ENCODE results near the gene CALCR. TPM values are rescaled to one million over a fixed set of nuclear protein-coding genes. Genes with fewer than 3 reads are reported as not detected.
"Not testable (repeated sequence)": the region's sequence is repeated elsewhere in the genome, so short reads cannot be mapped to it uniquely, and the experiment has no call there.

Gene CALCR
- polyA plus RNA-seq, 1 donor = 0.34 TPM

- no peak overlapping the region for H3K27ac ChIP-seq (ENCODE audit: low read length)
- H3K4me1 ChIP-seq (ENCODE audit: control insufficient read depth, insufficient read depth, low read length) = no peaks in the 10 kb centered on the region
- H3K4me3 ChIP-seq (ENCODE audit: low read length) = no peak overlapping the region
- DNase-seq = no peak
- H3K36me3 ChIP-seq (ENCODE audit: control insufficient read depth, insufficient read depth, low read length) = no peaks in the 10 kb centered on the region
- WGBS (ENCODE audit: insufficient coverage, low lambda C conversion rate) = 96% methylated on average over 3 of the region's 4 CpGs
- H3K9me3 ChIP-seq (ENCODE audit: control insufficient read depth, low read depth, low read length) = no peaks in the 10 kb centered on the region
- H3K27me3 ChIP-seq (ENCODE audit: control insufficient read depth, insufficient read depth, low read length) = no peaks in the 10 kb centered on the region
These were observed 57.7 kb downstream of the CALCR start for GRCh38 chr7:93516834-93517233.

GRCh38 chr7:93515144-93515543 is 59.4 kb downstream of the CALCR start:
- no peaks in the 10 kb centered on the region for H3K27me3 ChIP-seq (ENCODE audit: control insufficient read depth, insufficient read depth, low read length)
- H3K36me3 ChIP-seq (ENCODE audit: control insufficient read depth, insufficient read depth, low read length) = no peaks in the 10 kb centered on the region
- no peaks in the 10 kb centered on the region for H3K4me1 ChIP-seq (ENCODE audit: control insufficient read depth, insufficient read depth, low read length)
- H3K4me3 ChIP-seq (ENCODE audit: low read length) = no peak overlapping the region
- H3K9me3 ChIP-seq (ENCODE audit: control insufficient read depth, low read depth, low read length) = no peaks in the 10 kb centered on the region
- H3K27ac ChIP-seq (ENCODE audit: low read length) = no peak overlapping the region
- WGBS (ENCODE audit: insufficient coverage, low lambda C conversion rate) = 80% methylated on average over 1 of the region's 1 CpG
- no peak for DNase-seq

DNA sequence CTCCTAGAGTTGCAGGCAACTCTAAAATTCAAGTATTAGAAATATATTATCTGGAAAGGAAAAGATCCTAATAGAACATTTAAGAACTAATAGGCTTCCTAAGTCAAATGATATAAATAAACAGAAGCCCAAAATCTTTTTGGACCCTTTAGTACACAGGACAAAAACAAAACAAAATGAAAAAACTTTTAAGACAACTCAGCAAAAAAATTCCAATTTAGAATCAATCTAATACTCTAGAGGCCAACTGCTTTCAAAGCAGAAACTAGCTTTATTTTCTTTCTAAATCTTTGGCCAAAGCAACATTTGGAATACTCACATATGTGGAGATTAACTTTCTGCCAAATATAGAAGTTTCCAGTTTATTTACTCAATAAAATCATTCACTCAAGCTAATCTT is 65.2 kb downstream of the CALCR start:
- no peaks in the 10 kb centered on the region for H3K9me3 ChIP-seq (ENCODE audit: control insufficient read depth, low read depth, low read length)
- no peak overlapping the region for H3K4me3 ChIP-seq (ENCODE audit: low read length)
- no peak for DNase-seq
- H3K36me3 ChIP-seq (ENCODE audit: control insufficient read depth, insufficient read depth, low read length) = no peaks in the 10 kb centered on the region
- H3K27ac ChIP-seq (ENCODE audit: low read length) = no peak overlapping the region
- no peaks in the 10 kb centered on the region for H3K4me1 ChIP-seq (ENCODE audit: control insufficient read depth, insufficient read depth, low read length)
- H3K27me3 ChIP-seq (ENCODE audit: control insufficient read depth, insufficient read depth, low read length) = no peaks in the 10 kb centered on the region

GRCh38 chr7:93503088-93503487 is 71.4 kb downstream of the CALCR start:
- no CpG with 5 or more reads among the region's 3 CpGs for WGBS (ENCODE audit: insufficient coverage, low lambda C conversion rate)
- no peaks in the 10 kb centered on the region for H3K4me1 ChIP-seq (ENCODE audit: control insufficient read depth, insufficient read depth, low read length)
- H3K36me3 ChIP-seq (ENCODE audit: control insufficient read depth, insufficient read depth, low read length) = no peaks in the 10 kb centered on the region
- no peaks in the 10 kb centered on the region for H3K9me3 ChIP-seq (ENCODE audit: control insufficient read depth, low read depth, low read length)
- H3K27me3 ChIP-seq (ENCODE audit: control insufficient read depth, insufficient read depth, low read length) = no peaks in the 10 kb centered on the region
- no peak overlapping the region for H3K4me3 ChIP-seq (ENCODE audit: low read length)
- no peak overlapping the region for H3K27ac ChIP-seq (ENCODE audit: low read length)
- no peak for DNase-seq

DNA sequence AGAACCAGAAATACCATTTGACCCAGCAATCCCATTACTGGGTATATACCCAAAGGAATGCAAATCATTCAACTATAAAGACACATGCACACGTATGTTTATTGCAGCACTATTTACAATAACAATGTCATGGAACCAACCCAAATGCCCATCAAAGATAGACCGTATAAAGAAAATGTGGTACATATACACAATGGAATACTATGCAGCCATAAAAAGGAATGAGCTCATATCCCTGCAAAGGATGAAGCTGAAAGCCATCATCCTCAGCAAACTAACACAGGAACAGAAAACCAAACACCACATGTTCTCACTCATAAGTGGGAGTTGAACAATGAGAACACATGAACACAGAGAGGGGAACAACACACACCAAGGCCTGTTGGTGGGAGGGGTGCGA is 82.7 kb downstream of the CALCR start:
- H3K4me1 ChIP-seq (ENCODE audit: control insufficient read depth, insufficient read depth, low read length); H3K36me3 ChIP-seq (ENCODE audit: control insufficient read depth, insufficient read depth, low read length); H3K27me3 ChIP-seq (ENCODE audit: control insufficient read depth, insufficient read depth, low read length); H3K27ac ChIP-seq (ENCODE audit: low read length); H3K4me3 ChIP-seq (ENCODE audit: low read length); DNase-seq; H3K9me3 ChIP-seq (ENCODE audit: control insufficient read depth, low read depth, low read length): not testable (repeated sequence)
- 86% methylated on average over 1 of the region's 3 CpGs for WGBS (ENCODE audit: insufficient coverage, low lambda C conversion rate)

DNA sequence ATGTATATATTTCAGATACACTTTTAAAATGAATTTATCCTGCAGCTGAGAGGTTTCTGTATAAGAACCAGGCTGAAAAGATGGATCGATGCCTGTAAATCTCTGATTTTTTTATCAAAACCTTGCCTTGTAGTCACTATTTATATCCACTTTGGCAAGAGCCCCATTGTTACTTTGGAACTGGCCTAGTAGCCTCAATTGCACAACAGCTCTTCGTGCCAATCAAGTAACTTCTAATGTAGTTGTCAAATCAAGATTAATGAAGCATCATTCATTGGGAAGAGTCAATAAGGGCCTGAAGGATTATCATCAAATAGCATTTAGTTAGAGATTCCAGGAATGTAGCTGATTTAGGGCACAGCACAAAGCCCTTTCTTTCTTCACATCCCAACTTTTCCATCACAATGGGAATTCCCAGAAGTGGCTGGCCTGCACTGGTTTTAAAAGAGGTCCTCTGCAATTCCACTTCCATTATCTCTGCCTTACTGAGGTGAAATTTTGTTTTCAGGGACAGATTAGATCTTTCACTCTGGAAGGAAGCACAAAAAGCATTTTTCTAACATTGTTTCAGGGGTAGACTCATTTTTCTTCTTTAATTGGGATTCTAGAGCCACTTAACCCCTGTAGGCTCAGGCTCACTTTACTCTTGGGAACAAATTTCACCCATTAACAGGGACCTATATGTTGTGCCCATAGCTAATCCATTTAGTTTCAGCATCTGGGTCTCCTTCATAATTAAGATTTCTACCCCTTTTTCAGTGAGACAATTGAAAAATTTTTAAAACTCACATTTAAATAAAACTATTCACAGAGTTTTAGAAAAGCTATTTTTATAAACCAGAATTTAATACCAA is 97.8 kb downstream of the CALCR start:
- Histone ChIP-seq H3K4me1 (ENCODE audit: control insufficient read depth, insufficient read depth, low read length) (no peaks in the 10 kb centered on the region), H3K4me3 (ENCODE audit: low read length) (no peak overlapping the region), H3K27me3 (ENCODE audit: control insufficient read depth, insufficient read depth, low read length) (no peaks in the 10 kb centered on the region), H3K27ac (ENCODE audit: low read length) (no peak overlapping the region), H3K36me3 (ENCODE audit: control insufficient read depth, insufficient read depth, low read length) (no peaks in the 10 kb centered on the region), H3K9me3 (ENCODE audit: control insufficient read depth, low read depth, low read length) (no peaks in the 10 kb centered on the region)
- DNase-seq = no peak
- WGBS (ENCODE audit: insufficient coverage, low lambda C conversion rate) = no CpG with 5 or more reads among the region's 2 CpGs

- H3K4me3 ChIP-seq (ENCODE audit: low read length) = no peak overlapping the region
- WGBS (ENCODE audit: insufficient coverage, low lambda C conversion rate) = no CpG with 5 or more reads among the region's 4 CpGs
- no peaks in the 10 kb centered on the region for H3K4me1 ChIP-seq (ENCODE audit: control insufficient read depth, insufficient read depth, low read length)
- H3K9me3 ChIP-seq (ENCODE audit: control insufficient read depth, low read depth, low read length) = no peaks in the 10 kb centered on the region
- H3K36me3 ChIP-seq (ENCODE audit: control insufficient read depth, insufficient read depth, low read length) = no peaks in the 10 kb centered on the region
- no peak overlapping the region for H3K27ac ChIP-seq (ENCODE audit: low read length)
- H3K27me3 ChIP-seq (ENCODE audit: control insufficient read depth, insufficient read depth, low read length) = no peaks in the 10 kb centered on the region
- no peak for DNase-seq
These were observed 98.7 kb downstream of the CALCR start for GRCh38 chr7:93475811-93476210.

- H3K27ac ChIP-seq (ENCODE audit: low read length) = no peak overlapping the region
- no peak overlapping the region for H3K4me3 ChIP-seq (ENCODE audit: low read length)
- no peak for DNase-seq
- H3K4me1 ChIP-seq (ENCODE audit: control insufficient read depth, insufficient read depth, low read length) = no peaks in the 10 kb centered on the region
- H3K27me3 ChIP-seq (ENCODE audit: control insufficient read depth, insufficient read depth, low read length) = no peaks in the 10 kb centered on the region
- 75% methylated on average over 1 of the region's 2 CpGs for WGBS (ENCODE audit: insufficient coverage, low lambda C conversion rate)
- no peaks in the 10 kb centered on the region for H3K36me3 ChIP-seq (ENCODE audit: control insufficient read depth, insufficient read depth, low read length)
- H3K9me3 ChIP-seq (ENCODE audit: control insufficient read depth, low read depth, low read length) = no peaks in the 10 kb centered on the region
These were observed 103.1 kb downstream of the CALCR start for GRCh38 chr7:93471456-93471855.

GRCh38 chr7:93463764-93464163 is 110.8 kb downstream of the CALCR start:
- WGBS (ENCODE audit: insufficient coverage, low lambda C conversion rate) = 100% methylated on average over 1 of the region's 2 CpGs
- no peaks in the 10 kb centered on the region for H3K4me1 ChIP-seq (ENCODE audit: control insufficient read depth, insufficient read depth, low read length)
- no peaks in the 10 kb centered on the region for H3K27me3 ChIP-seq (ENCODE audit: control insufficient read depth, insufficient read depth, low read length)

DNA sequence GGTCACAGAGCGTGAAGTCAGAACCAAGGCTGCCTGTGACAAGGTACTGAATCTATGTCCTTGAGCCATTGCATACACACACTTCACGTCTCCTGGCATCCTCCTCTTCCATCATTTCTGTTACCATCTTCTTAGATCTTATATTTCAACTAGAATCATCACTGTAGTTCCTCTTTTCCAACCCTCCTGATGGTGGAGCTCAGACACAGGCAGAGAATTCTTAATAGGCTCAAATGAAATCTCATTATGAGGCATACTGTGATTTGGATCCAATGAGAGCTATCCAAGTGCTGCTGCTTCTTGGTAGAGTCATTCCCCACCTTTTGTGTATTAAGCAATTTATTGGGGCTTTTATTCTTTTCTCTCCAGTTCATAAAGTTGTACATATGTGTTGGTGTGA is 113.2 kb downstream of the CALCR start:
- Histone ChIP-seq H3K4me1 (ENCODE audit: control insufficient read depth, insufficient read depth, low read length) (no peaks in the 10 kb centered on the region), H3K4me3 (ENCODE audit: low read length) (no peak overlapping the region), H3K27ac (ENCODE audit: low read length) (no peak overlapping the region), H3K9me3 (ENCODE audit: control insufficient read depth, low read depth, low read length) (no peaks in the 10 kb centered on the region), H3K36me3 (ENCODE audit: control insufficient read depth, insufficient read depth, low read length) (no peaks in the 10 kb centered on the region), H3K27me3 (ENCODE audit: control insufficient read depth, insufficient read depth, low read length) (no peaks in the 10 kb centered on the region)
- DNase-seq = no peak
- 71% methylated on average over 1 of the region's 2 CpGs for WGBS (ENCODE audit: insufficient coverage, low lambda C conversion rate)

More at GRCh38 chr7:93463764-93464163, 110.8 kb downstream of the CALCR start:
- DNase-seq = no peak
- no peaks in the 10 kb centered on the region for H3K9me3 ChIP-seq (ENCODE audit: control insufficient read depth, low read depth, low read length)
- H3K27ac ChIP-seq (ENCODE audit: low read length) = no peak overlapping the region
- H3K4me3 ChIP-seq (ENCODE audit: low read length) = no peak overlapping the region
- no peaks in the 10 kb centered on the region for H3K36me3 ChIP-seq (ENCODE audit: control insufficient read depth, insufficient read depth, low read length)

DNA sequence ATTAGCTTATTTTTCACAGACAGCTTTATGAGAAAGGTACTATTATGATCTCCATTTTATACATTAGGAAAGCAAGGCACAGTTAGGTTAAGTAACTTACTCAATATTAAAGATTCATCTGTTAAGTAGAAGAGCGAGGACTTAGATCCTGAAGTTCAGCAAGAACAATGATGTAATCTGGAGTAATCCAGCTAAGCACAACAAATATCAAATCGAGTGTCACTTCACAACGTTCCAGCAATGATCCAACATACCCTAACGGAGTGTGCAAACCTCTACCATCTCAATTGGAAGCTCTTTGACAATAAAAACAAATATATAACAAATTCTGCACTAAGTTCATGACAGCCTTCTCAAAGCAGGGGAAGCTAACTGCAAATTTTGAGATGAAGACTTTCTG is 121.3 kb downstream of the CALCR start:
- WGBS (ENCODE audit: insufficient coverage, low lambda C conversion rate) = no CpG with 5 or more reads among the region's 4 CpGs
- no peaks in the 10 kb centered on the region for H3K36me3 ChIP-seq (ENCODE audit: control insufficient read depth, insufficient read depth, low read length)
- H3K27me3 ChIP-seq (ENCODE audit: control insufficient read depth, insufficient read depth, low read length) = no peaks in the 10 kb centered on the region
- DNase-seq = no peak
- no peak overlapping the region for H3K27ac ChIP-seq (ENCODE audit: low read length)
- no peaks in the 10 kb centered on the region for H3K4me1 ChIP-seq (ENCODE audit: control insufficient read depth, insufficient read depth, low read length)
- no peaks in the 10 kb centered on the region for H3K9me3 ChIP-seq (ENCODE audit: control insufficient read depth, low read depth, low read length)
- H3K4me3 ChIP-seq (ENCODE audit: low read length) = no peak overlapping the region
